Uterus (tissue), 4 donors: ENCODE measurements around the gene TRPC4AP. TPM values are rescaled to one million over a fixed set of nuclear protein-coding genes. Genes with fewer than 3 reads are reported as not detected.
A peak's percentile ranks its signal among the peaks of the same experiment; 100 is the strongest.

ENCODE experiments used
- DNase-seq, 2 donors: peaks; one replicate each; pipeline ENCODE4 v3.0.0-alpha.2; 2019 to 2020
- H3K27ac ChIP-seq, 2 donors: fragments of 200-600 bp; sonication (generic); 1 replicate in 1 of 2; 2 replicates in 1 of 2; pipeline ENCODE4 v1.5.1; 2016 to 2018
- H3K27me3 ChIP-seq, 2 donors: fragments of 200-600 bp; sonication (generic); one replicate each; pipeline ENCODE4 v1.5.1; 2018 to 2019; ENCODE audit warnings: control low read depth in 1 of 2
- H3K36me3 ChIP-seq, 2 donors: fragments of 200-600 bp; sonication (generic); one replicate each; pipeline ENCODE4 v1.5.1; 2019; ENCODE audit warnings: control low read depth in 1 of 2
- H3K4me1 ChIP-seq, 2 donors: fragments of 200-600 bp; sonication (generic); one replicate each; pipeline ENCODE4 v1.5.1; 2018 to 2019; ENCODE audit warnings: control low read depth in 1 of 2
- H3K4me3 ChIP-seq, 2 donors: fragments of 200-600 bp; sonication (generic); 1 replicate in 1 of 2; 2 replicates in 1 of 2; pipeline ENCODE4 v1.5.1; 2018 to 2019; ENCODE audit warnings: mild to moderate bottlenecking in 1 of 2
- H3K9me3 ChIP-seq, 2 donors: fragments of 200-600 bp; sonication (generic); one replicate each; pipeline ENCODE4 v1.5.1; 2019; ENCODE audit warnings: control low read depth in 1 of 2
- POLR2A ChIP-seq, 2 donors: fragments of 450-650 bp; IDR thresholded peaks; one replicate each; pipeline ENCODE4 v1.6.1; 2016; ENCODE audit warnings: antibody characterized with exemption in 2 of 2, mild to moderate bottlenecking in 1 of 2, moderate library complexity in 1 of 2
- intact Hi-C: fragments of 100-400 bp; cut with DNase I; formaldehyde crosslinking; loops from one replicate; pipeline ENCODE4 v1.15.1; 2023; ENCODE audit warnings: low total_unique reads
- total RNA-seq, 4 donors: library from RNA; depleted of rRNA in 3 of 4; stranded (reverse); fragments of >200 nt in 3 of 4; gene quantifications; one replicate each; pipeline versions ENCODE4 v1.1.0 to v1.2.4, GENCODE V29; 2014 to 2023
- TF ChIP-seq, protein P1 (sequence below), 4 experiments: fragments of 200-600 bp in 2 of 4; fragments of 450-650 bp in 2 of 4; sonication (generic) in 2 of 4; IDR thresholded peaks; one replicate each; pipeline ENCODE4 v1.5.1; 2016 to 2019; ENCODE audit warnings: antibody characterized with exemption in 4 of 4, mild to moderate bottlenecking in 2 of 4, moderate library complexity in 1 of 4
- donor health status: DM: yes; HTN: yes; CAD: no.

TRPC4AP gene
- total RNA-seq, 4 donors from 2014 or later = 20.0 to 77.5 (median 49.6) TPM

DNA sequence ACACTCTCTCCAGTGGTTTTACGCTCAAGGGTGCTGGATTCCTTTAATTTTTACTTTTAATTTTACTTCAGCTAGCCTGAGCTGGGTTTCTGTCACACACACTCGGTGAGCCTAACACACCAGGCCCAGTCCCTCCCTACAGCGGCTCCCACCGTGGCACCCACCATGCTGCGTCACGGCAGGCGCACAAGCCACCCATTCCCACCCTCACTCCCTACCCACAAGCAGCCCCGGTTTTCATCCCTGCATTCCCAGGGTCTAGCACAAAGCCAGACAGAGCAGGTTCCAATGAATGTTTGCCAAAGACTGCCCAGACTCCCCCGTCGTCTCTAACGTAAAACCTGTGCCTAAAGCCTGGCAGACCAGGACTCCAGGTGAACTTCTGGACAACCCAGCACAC, 86.6 kb downstream of the TRPC4AP start:
- intact Hi-C loops = no loop called here

GRCh38 chr20:35005463-35005961, 87.1 kb downstream of the TRPC4AP start:
- peak; percentile 9 for DNase-seq
- Histone ChIP-seq H3K27ac (no peak overlapping the region), H3K4me3 (no peak overlapping the region), H3K9me3 (no peaks in the 10 kb centered on the region), H3K36me3 (no peaks in the 10 kb centered on the region), H3K27me3 (no peaks in the 10 kb centered on the region), H3K4me1 (no peaks in the 10 kb centered on the region)
- TF ChIP-seq, protein P1, sequence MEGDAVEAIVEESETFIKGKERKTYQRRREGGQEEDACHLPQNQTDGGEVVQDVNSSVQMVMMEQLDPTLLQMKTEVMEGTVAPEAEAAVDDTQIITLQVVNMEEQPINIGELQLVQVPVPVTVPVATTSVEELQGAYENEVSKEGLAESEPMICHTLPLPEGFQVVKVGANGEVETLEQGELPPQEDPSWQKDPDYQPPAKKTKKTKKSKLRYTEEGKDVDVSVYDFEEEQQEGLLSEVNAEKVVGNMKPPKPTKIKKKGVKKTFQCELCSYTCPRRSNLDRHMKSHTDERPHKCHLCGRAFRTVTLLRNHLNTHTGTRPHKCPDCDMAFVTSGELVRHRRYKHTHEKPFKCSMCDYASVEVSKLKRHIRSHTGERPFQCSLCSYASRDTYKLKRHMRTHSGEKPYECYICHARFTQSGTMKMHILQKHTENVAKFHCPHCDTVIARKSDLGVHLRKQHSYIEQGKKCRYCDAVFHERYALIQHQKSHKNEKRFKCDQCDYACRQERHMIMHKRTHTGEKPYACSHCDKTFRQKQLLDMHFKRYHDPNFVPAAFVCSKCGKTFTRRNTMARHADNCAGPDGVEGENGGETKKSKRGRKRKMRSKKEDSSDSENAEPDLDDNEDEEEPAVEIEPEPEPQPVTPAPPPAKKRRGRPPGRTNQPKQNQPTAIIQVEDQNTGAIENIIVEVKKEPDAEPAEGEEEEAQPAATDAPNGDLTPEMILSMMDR (IDR thresholded peaks at IDR 0.05) = no peak
- TF ChIP-seq POLR2A (IDR thresholded peaks at IDR 0.05) = no peak
- intact Hi-C loops = no loop called here

More for the DNA sequence above, 86.6 kb downstream of the TRPC4AP start:
- H3K9me3 ChIP-seq = no peaks in the 10 kb centered on the region
- H3K4me1 ChIP-seq = no peaks in the 10 kb centered on the region
- H3K4me3 ChIP-seq = no peak overlapping the region
- no peaks in the 10 kb centered on the region for H3K36me3 ChIP-seq
- H3K27me3 ChIP-seq = no peaks in the 10 kb centered on the region
- no peak overlapping the region for H3K27ac ChIP-seq
- TF ChIP-seq, protein P1 (IDR thresholded peaks at IDR 0.05) = no peak
- no peak for TF ChIP-seq POLR2A (IDR thresholded peaks at IDR 0.05)
- DNase-seq = peak in 1 of 2 donors; percentile 4

DNA sequence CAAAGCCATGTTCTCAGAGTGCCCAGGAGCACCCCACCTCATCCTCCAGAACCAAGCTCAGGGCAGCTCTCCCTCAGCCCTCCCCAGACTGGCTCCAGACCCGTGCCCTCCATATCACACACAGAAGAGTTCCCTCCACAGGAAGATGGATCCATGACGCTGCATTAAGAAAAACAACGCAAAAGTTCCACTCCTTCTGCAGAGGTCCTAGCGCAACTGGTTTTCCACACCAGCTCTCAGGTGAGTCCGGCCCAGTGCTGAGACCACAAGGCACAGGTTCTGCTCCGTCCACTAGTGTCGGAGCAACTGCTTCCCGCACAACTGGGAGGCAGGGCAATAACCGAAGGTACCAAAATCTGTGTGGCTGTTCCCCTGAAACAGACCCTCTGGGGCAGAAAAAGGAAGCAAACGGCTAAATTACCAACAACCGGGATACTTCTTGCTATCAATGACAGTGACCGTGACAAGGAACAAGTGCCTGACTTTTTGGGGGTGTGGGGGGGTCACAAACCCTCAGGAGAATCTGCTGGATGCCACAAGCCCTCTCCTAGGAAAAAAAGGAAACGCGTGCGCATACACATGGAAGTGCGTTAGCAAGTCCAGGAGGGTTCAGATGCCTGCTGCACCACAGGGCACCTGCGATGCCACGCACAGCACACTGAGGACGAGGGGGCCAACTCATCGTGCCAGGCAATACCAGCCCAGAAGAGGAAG, 87.7 kb downstream of the TRPC4AP start:
- TF ChIP-seq, protein P1 (IDR thresholded peaks at IDR 0.05) = no peak
- no peak for TF ChIP-seq POLR2A (IDR thresholded peaks at IDR 0.05)
- peak; percentile 2 to 8 for DNase-seq
- Histone ChIP-seq H3K27ac (no peak overlapping the region), H3K4me3 (no peak overlapping the region), H3K27me3 (no peaks in the 10 kb centered on the region), H3K9me3 (no peaks in the 10 kb centered on the region), H3K4me1 (no peaks in the 10 kb centered on the region), H3K36me3 (no peaks in the 10 kb centered on the region)
- intact Hi-C loops = no loop called here

GRCh38 chr20:35004051-35004725, 88.4 kb downstream of the TRPC4AP start:
- Histone ChIP-seq H3K36me3 (no peaks in the 10 kb centered on the region), H3K4me3 (no peak overlapping the region), H3K9me3 (no peaks in the 10 kb centered on the region), H3K4me1 (no peaks in the 10 kb centered on the region), H3K27ac (no peak overlapping the region), H3K27me3 (no peaks in the 10 kb centered on the region)
- TF ChIP-seq, protein P1 (IDR thresholded peaks at IDR 0.05) = no peak
- TF ChIP-seq POLR2A (IDR thresholded peaks at IDR 0.05) = no peak
- DNase-seq = peak; percentile 8 to 11
- intact Hi-C loops = no loop called here
